Stimulated activated CD8-positive, alpha-beta memory T cell treated with anti-CD3 and anti-CD28 coated beads, Interleukin-15, amount 100 ng/mL, for 24 hours (primary cell): ENCODE measurements around the gene FAM133A.
A peak's percentile ranks its signal among the peaks of the same experiment; 100 is the strongest.

Source experiments
- DNase-seq: peaks from one replicate; pipeline ENCODE4 v3.0.0-alpha.2; 2020; ENCODE audit warnings: low read depth

Gene FAM133A

DNA sequence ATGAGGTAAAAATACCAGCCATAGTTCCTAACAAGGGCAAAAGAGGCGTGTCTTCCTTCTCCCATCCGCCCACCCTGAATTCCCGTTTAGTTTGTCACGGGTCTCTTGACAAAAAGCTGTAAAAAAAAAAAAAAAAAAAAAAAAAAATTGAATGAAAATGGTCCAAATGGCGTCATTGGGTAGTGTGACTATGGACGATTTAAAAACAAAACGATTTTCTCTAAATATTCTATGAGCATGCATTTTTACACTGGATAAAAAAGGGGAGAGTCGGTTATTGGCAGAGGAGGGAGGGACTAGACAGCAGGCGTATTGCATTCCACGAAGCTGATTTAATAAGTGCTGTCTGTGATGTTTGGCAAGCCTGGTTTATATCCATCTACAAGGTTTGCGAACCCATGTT lies at the start of gene FAM133A:
Gene FAM133A (plus strand): TSS at position 338 of the 403 bp plus-strand sequence. CDS start 35,214 bp downstream, outside the sequence.
- no peak for DNase-seq

DNA sequence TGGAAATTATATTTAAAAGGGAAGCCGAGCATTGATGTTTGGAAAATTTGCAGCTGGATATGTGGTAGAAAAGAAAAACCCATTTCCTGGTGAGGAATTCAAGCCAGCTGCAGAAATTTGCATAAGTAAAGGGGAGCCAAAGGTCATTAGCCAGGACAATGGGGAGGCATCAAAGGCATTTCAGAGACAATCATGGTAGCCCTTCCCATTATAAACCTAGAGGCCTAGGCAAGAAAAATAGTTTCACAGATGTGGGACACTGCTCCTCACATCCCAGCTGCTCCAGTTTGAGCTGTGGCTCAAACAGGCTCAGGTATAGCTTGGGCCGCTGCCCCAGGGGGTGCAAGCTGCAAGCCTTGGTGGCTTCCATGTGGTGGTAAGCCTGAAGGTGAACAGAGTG lies 36.4 kb upstream of the FAM133A start:
- DNase-seq = no peak

DNA sequence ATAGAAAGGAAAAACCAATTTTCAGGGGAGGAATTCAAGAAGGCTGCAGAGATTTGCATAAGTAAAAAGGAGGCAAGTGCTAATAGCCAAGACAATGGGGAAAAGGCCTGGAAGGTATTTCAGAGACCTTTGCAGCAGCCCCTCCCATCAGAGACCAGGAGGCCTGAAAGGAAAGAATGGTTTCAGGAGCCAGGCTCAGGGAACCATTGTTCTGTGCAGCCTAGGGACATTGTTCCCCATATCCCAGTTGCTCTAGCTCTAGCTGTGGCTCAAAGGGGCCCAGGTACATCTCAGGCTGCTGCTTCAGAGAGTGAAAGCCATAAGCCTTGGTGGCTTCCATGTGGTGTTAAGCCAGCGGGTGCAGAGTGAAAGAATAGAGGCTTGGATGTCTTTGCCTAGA lies 24.6 kb upstream of the FAM133A start:
- DNase-seq = no peak

DNA sequence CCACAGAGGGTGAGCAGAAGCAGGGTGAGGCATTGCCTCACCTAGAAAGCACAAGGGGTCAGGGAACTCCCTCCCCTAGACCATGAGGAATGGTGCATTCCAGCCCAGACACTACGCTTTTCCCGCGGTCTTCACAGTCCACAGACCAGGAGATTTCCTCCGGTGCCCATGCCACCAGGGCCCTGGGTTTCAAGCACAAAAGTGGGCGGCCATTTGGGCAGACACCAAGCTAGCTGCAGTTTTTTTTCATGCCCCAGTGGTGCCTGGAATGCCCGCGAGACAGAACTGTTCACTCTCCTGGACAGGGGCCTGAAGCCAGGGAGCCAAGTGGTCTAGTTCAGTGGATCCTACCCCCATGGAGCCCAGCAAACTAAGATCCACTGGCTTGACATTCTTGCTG lies 13.4 kb upstream of the FAM133A start:
- no peak for DNase-seq

DNA sequence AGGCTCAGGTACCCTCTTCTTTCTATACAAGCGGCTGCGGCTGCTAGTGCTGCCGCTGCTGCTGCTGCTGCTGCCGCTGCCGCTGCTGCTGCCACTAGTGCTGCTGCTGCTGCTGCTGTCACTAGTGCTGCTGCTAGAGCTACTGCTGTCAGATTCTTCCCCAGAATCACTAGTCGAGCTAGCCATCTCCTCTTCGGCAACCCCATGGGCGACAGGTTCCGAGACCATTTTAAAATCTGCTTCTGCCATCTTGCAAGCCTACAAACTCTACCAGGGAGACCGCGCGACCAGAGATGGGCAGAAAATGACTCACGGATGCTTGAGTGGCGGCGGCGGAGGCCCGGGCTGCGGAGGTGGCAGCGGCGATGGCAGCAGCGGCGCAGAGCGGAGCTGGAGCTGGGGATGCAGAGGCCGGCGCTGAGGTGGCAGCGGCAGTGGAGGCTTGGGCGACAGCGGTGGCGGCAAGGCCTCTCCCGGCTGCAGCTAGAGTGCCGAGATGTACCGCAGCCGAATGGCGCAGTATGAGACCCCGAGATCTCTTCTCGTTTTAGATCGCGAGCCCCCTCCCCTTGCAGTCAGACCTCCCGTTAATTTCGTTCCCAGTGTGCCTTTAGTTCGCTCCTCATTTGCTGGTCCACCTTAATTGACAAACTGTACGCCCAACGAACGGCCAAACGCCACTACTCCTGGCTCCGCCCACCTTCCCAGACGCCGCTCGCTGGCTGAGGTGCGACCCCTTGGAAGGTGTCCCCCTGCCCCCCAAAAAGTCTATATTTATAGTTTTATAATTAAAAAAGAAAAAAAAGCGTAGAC lies 744 bp upstream of the FAM133A start, which contains the start of gene NAP1L3:
Gene NAP1L3 (minus strand): TSS at position 523 of the 813 bp plus-strand sequence. CDS start 274 bp downstream, at position 249.
- DNase-seq = peak; percentile 4

DNA sequence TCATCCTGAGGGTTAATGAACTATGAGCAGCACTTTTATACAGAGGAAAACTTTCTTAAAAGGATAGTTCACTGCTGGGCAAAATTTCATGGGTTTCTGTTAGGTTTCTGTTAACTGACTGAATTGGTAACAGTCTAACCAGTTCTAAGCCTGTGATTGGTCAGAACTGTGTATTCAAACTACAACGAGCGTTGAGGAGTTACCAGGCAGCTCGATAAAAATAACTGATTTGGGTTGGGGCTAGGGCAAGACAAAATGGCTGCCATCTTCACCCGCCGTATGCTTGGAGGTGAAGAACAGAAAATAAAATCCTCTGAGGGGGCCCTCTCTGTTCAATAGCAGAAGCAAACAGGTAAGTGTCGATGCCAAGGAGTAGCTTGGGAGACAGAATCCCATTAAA lies 22.0 kb downstream of the FAM133A start:
- DNase-seq = no peak

DNA sequence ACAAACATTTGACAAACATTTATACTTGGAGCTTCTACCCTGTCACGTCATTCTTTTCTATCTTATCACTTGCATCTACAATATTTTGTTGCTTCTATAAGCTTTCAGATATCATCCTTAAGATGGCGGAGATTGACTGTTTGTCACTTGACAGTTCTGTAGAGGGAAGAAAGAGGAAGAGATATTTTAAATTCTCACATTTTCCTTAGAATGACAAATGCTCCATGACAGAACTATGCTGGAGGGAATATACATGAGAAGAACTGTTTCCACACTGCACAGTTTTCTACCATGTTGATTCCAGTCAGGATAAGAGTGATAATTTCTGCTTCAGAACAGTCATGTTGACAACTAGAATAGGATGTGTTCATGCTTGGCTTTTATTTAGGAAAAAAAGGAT lies 29.7 kb downstream of the FAM133A start:
- DNase-seq = no peak

DNA sequence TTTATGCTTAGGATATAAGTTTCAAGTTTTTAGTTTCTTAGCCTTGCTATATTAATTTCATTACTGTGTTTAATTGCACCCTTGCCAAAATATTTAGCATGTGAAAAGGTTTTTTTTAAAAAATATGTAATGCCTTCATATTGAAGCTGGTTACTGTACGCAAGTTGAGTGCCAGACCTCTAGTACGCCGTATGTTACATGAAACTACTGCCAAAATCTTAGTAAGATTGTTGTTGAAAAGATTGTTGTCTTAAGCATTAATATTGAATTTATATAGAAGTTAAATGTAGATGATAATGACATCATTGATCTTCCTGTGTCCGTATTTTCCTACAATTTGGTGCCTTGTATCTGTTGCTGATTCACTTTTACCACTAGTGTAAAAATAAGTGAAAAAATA lies 37.1 kb downstream of the FAM133A start:
- DNase-seq = no peak

DNA sequence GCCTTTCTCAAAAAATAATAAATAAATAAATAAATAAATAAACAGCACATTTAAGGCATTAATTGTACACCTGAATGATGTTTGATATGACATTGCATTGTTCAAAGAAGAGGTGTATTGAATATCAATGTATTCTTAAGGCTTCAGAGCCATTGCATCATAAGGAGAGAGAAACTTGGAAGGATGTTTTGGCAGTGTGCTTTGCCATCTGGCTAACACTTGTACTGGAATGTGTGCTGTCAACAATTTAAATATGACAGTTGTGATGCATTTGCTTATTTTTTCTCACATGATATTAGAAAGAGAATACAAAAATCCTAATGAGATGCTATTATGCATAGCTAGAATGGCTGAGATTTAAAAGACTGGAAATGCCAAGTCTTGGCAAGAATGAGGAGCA lies 67.8 kb downstream of the FAM133A start:
- DNase-seq = no peak

DNA sequence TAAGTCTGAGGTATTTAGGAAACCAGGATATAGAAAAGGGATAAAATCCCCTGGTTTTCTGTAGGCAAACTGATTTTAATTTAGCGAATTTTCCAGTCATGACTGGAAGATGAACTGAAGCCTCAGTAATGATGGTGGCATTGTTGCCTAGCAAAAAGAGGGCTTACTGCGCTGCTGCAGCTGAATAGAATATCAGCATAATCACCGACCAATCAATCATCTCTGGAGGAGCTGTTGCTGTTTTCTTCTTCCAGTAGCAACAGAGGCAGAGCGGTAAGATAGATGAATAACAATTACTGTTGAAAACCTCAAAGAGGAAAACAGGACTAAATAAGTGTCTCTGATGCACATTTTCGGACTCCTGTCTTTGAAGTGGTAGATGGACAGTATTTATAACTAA lies 86.2 kb downstream of the FAM133A start:
- no peak for DNase-seq
